Liver (tissue), 9 donors: Measurements from ENCODE around the gene BMPER. TPM values are rescaled to one million over a fixed set of nuclear protein-coding genes. Genes with fewer than 3 reads are reported as not detected.

ENCODE experiments used
- DNase-seq: peaks from one replicate; pipeline ENCODE4 v3.0.0-alpha.2; 2017; ENCODE audit warnings: low spot score
- H3K27ac ChIP-seq, 2 donors: one replicate each; pipeline ENCODE4 v1.7.0; 2013; ENCODE audit warnings: inconsistent platforms in 2 of 2, low read length in 2 of 2, control low read depth in 1 of 2, low read depth in 1 of 2, mild to moderate bottlenecking in 1 of 2
- H3K27me3 ChIP-seq, 4 donors: one replicate each; pipeline versions ENCODE4 v1.6.1 to v1.7.0; 2013; ENCODE audit warnings: low read length in 3 of 4, inconsistent platforms in 1 of 4, mild to moderate bottlenecking in 1 of 4, moderate library complexity in 1 of 4; ENCODE audit not compliant: control insufficient read depth in 4 of 4, insufficient read depth in 4 of 4
- H3K36me3 ChIP-seq, 4 donors: one replicate each; pipeline versions ENCODE4 v1.6.1 to v1.7.0; 2013; ENCODE audit warnings: low read length in 3 of 4, mild to moderate bottlenecking in 3 of 4, low read depth in 1 of 4, moderate library complexity in 1 of 4; ENCODE audit not compliant: control insufficient read depth in 4 of 4, insufficient read depth in 3 of 4
- H3K4me1 ChIP-seq, 4 donors: one replicate each; pipeline versions ENCODE4 v1.6.1 to v1.7.0; 2013; ENCODE audit warnings: low read length in 3 of 4, mild to moderate bottlenecking in 3 of 4, moderate library complexity in 1 of 4; ENCODE audit not compliant: control insufficient read depth in 4 of 4, insufficient read depth in 4 of 4
- H3K4me3 ChIP-seq, 3 donors: one replicate each; pipeline versions ENCODE4 v1.6.1 to v1.7.0; 2013; ENCODE audit warnings: low read length in 3 of 3, control low read depth in 1 of 3, low read depth in 1 of 3, mild to moderate bottlenecking in 1 of 3
- H3K9ac ChIP-seq, 2 donors: one replicate each; pipeline ENCODE4 v1.7.0; 2013; ENCODE audit warnings: low read length in 2 of 2, mild to moderate bottlenecking in 2 of 2, moderate library complexity in 2 of 2, control low read depth in 1 of 2, low read depth in 1 of 2
- H3K9me3 ChIP-seq, 4 donors: one replicate each; pipeline versions ENCODE4 v1.6.1 to v1.7.0; 2013; ENCODE audit warnings: low read length in 3 of 4; ENCODE audit not compliant: control insufficient read depth in 4 of 4
- EGR1 ChIP-seq, 2 donors: IDR thresholded peaks; 2 replicates each; pipeline ENCODE4 v1.6.1; 2016 to 2018; ENCODE audit warnings: antibody characterized with exemption in 2 of 2, low read depth in 2 of 2
- FOXA1 ChIP-seq: IDR thresholded peaks from 2 replicates; pipeline ENCODE4 v1.6.1; 2016; ENCODE audit warnings: antibody characterized with exemption
- GABPA ChIP-seq, 2 donors: IDR thresholded peaks in 1 of 2; conservative IDR thresholded peaks in 1 of 2; 2 replicates each; pipeline ENCODE4 v1.6.1; 2016; ENCODE audit warnings: antibody characterized with exemption in 2 of 2, mild to moderate bottlenecking in 1 of 2, moderate library complexity in 1 of 2
- HNF4A ChIP-seq, 2 donors: conservative IDR thresholded peaks; 2 replicates each; pipeline ENCODE4 v1.6.1; 2016; ENCODE audit warnings: antibody characterized with exemption in 2 of 2, mild to moderate bottlenecking in 2 of 2
- HNF4G ChIP-seq: IDR thresholded peaks from 2 replicates; pipeline ENCODE4 v1.6.1; 2016; ENCODE audit warnings: antibody characterized with exemption
- NR2F2 ChIP-seq: IDR thresholded peaks from 2 replicates; pipeline ENCODE4 v1.6.1; 2016; ENCODE audit warnings: antibody characterized with exemption
- RAD21 ChIP-seq, 2 donors: IDR thresholded peaks; 2 replicates each; pipeline ENCODE4 v1.6.1; 2016; ENCODE audit warnings: antibody characterized with exemption in 2 of 2, mild to moderate bottlenecking in 2 of 2
- SP1 ChIP-seq: IDR thresholded peaks from 2 replicates; pipeline ENCODE4 v1.6.1; 2018; ENCODE audit warnings: antibody characterized with exemption, mild to moderate bottlenecking
- YY1 ChIP-seq: IDR thresholded peaks from 2 replicates; pipeline ENCODE4 v1.6.1; 2016; ENCODE audit warnings: antibody characterized with exemption, mild to moderate bottlenecking
- WGBS: extraction: QIAGEN DNeasy Blood & Tissue Kit; methylation state at CpG from one replicate; pipeline ENCODE4 v1.1.7; 2013; 5-methylcytosine and 5-hydroxymethylcytosine counted together
- polyA plus RNA-seq, 2 donors: library from polyadenylated mRNA; stranded (reverse) in 1 of 2; unstranded in 1 of 2; fragments of 200-250 nt in 1 of 2; fragments of >200 nt in 1 of 2; fragmentation: Nextera tagmentation in 1 of 2; extraction: Ambion mirVana in 1 of 2; gene quantifications; one replicate each; pipeline versions ENCODE4 v1.2.1 to v1.2.3, GENCODE V29; 2013 to 2015
- total RNA-seq, 2 donors: library from RNA; depleted of rRNA; stranded (reverse); fragments of >200 nt; gene quantifications; one replicate each; pipeline ENCODE4 v1.2.3, GENCODE V29; 2014
- TF ChIP-seq, protein P1 (sequence below): IDR thresholded peaks from 2 replicates; pipeline ENCODE4 v1.6.1; 2016; ENCODE audit warnings: antibody characterized with exemption
- TF ChIP-seq, protein P2 (sequence below): fragments of 150-350 bp; IDR thresholded peaks from 2 replicates; pipeline ENCODE4 v1.5.1; 2017; ENCODE audit warnings: improper control_type of control experiment, low read depth, low read length; ENCODE audit not compliant: missing input control
- TF ChIP-seq, protein P3 (sequence below): IDR thresholded peaks from 2 replicates; pipeline ENCODE4 v1.6.1; 2016; ENCODE audit warnings: antibody characterized with exemption, mild to moderate bottlenecking
- TF ChIP-seq, protein P4 (sequence below): IDR thresholded peaks from 2 replicates; pipeline ENCODE4 v1.6.1; 2016; ENCODE audit warnings: antibody characterized with exemption
- TF ChIP-seq, protein P5 (sequence below): IDR thresholded peaks from 2 replicates; pipeline ENCODE4 v1.6.1; 2016; ENCODE audit warnings: antibody characterized with exemption
- donor health status: healthy.
- donor health status: healthy.
- donor health status: healthy.
- donor health status: healthy.
- donor health status: healthy.

Gene BMPER
- total and polyA plus RNA-seq, 4 donors, result 4.0 to 8.5 (median 6.2) TPM

DNA sequence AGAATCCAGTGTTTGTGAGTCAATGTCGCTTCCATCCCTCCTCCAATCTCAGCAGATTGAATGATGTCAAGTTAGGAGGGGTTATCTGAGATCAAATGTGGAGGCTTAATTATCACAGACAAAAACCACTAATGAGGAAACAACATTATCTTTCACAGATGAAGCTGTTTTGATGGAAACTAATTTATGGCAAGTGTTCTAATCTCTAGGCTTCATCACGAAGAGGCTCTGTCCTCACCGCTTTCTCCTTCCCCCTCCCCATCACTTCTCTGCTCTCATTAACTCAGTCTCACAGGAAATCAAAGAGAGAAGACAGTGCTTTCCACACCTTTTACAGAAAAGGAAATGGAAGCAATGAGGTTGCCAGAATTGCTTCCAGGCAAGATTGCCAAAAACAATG, 283.7 kb downstream of the BMPER start:
- H3K27me3 ChIP-seq, result no peaks in the 10 kb centered on the region
- DNase-seq, result no peak
- 78% methylated on average over 3 of the region's 3 CpGs for WGBS
- no peak overlapping the region for H3K4me3 ChIP-seq
- no peak overlapping the region for H3K27ac ChIP-seq
- H3K9me3 ChIP-seq, result no peaks in the 10 kb centered on the region
- no peaks in the 10 kb centered on the region for H3K4me1 ChIP-seq
- H3K9ac ChIP-seq, result no peak overlapping the region
- TF ChIP-seq GABPA (IDR thresholded peaks at IDR 0.05 in 1 of 2, conservative IDR thresholded peaks at IDR 0.05 in 1 of 2) (no peak), HNF4G (no peak), NR2F2 (no peak), EGR1 (IDR thresholded peaks at IDR 0.05; ENCODE audit: low read depth in 2 of 2) (no peak), FOXA1 (no peak), RAD21 (IDR thresholded peaks at IDR 0.05) (no peak), HNF4A (conservative IDR thresholded peaks at IDR 0.05) (no peak), SP1 (no peak)
- TF ChIP-seq, protein P1, sequence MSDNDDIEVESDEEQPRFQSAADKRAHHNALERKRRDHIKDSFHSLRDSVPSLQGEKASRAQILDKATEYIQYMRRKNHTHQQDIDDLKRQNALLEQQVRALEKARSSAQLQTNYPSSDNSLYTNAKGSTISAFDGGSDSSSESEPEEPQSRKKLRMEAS, result no peak
- TF ChIP-seq, protein P2, sequence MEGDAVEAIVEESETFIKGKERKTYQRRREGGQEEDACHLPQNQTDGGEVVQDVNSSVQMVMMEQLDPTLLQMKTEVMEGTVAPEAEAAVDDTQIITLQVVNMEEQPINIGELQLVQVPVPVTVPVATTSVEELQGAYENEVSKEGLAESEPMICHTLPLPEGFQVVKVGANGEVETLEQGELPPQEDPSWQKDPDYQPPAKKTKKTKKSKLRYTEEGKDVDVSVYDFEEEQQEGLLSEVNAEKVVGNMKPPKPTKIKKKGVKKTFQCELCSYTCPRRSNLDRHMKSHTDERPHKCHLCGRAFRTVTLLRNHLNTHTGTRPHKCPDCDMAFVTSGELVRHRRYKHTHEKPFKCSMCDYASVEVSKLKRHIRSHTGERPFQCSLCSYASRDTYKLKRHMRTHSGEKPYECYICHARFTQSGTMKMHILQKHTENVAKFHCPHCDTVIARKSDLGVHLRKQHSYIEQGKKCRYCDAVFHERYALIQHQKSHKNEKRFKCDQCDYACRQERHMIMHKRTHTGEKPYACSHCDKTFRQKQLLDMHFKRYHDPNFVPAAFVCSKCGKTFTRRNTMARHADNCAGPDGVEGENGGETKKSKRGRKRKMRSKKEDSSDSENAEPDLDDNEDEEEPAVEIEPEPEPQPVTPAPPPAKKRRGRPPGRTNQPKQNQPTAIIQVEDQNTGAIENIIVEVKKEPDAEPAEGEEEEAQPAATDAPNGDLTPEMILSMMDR, result no peak
- TF ChIP-seq, protein P3, sequence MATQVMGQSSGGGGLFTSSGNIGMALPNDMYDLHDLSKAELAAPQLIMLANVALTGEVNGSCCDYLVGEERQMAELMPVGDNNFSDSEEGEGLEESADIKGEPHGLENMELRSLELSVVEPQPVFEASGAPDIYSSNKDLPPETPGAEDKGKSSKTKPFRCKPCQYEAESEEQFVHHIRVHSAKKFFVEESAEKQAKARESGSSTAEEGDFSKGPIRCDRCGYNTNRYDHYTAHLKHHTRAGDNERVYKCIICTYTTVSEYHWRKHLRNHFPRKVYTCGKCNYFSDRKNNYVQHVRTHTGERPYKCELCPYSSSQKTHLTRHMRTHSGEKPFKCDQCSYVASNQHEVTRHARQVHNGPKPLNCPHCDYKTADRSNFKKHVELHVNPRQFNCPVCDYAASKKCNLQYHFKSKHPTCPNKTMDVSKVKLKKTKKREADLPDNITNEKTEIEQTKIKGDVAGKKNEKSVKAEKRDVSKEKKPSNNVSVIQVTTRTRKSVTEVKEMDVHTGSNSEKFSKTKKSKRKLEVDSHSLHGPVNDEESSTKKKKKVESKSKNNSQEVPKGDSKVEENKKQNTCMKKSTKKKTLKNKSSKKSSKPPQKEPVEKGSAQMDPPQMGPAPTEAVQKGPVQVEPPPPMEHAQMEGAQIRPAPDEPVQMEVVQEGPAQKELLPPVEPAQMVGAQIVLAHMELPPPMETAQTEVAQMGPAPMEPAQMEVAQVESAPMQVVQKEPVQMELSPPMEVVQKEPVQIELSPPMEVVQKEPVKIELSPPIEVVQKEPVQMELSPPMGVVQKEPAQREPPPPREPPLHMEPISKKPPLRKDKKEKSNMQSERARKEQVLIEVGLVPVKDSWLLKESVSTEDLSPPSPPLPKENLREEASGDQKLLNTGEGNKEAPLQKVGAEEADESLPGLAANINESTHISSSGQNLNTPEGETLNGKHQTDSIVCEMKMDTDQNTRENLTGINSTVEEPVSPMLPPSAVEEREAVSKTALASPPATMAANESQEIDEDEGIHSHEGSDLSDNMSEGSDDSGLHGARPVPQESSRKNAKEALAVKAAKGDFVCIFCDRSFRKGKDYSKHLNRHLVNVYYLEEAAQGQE, result no peak
- H3K36me3 ChIP-seq, result no peaks in the 10 kb centered on the region

DNA sequence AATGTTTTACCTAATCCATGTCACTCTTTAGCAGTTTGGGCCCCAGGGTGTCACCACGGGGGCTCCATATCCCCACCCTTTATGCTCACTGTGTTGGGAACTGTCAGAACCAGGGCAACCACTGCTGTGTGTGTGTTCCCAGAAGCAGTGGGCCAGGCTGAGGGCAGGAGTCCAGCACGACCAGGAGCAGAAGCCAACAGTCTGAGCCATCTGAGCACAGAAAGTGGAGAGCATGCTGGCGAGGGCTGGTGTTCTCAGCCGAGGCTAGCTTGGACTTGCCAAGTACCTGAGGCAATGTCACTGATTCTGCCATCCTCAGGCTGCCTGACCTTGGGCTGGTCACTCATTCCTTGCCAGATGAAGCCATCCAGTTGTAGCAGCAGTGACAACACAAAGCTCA, 285.0 kb downstream of the BMPER start:
- 79% methylated on average over 4 of the region's 4 CpGs for WGBS
- H3K9ac ChIP-seq, result no peak overlapping the region
- no peaks in the 10 kb centered on the region for H3K4me1 ChIP-seq
- H3K36me3 ChIP-seq, result no peaks in the 10 kb centered on the region
- H3K27ac ChIP-seq, result no peak overlapping the region
- TF ChIP-seq YY1, result no peak
- TF ChIP-seq, protein P4, sequence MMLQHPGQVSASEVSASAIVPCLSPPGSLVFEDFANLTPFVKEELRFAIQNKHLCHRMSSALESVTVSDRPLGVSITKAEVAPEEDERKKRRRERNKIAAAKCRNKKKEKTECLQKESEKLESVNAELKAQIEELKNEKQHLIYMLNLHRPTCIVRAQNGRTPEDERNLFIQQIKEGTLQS, result no peak
- TF ChIP-seq EGR1 (IDR thresholded peaks at IDR 0.05; ENCODE audit: low read depth in 2 of 2), result no peak
- TF ChIP-seq, protein P5, sequence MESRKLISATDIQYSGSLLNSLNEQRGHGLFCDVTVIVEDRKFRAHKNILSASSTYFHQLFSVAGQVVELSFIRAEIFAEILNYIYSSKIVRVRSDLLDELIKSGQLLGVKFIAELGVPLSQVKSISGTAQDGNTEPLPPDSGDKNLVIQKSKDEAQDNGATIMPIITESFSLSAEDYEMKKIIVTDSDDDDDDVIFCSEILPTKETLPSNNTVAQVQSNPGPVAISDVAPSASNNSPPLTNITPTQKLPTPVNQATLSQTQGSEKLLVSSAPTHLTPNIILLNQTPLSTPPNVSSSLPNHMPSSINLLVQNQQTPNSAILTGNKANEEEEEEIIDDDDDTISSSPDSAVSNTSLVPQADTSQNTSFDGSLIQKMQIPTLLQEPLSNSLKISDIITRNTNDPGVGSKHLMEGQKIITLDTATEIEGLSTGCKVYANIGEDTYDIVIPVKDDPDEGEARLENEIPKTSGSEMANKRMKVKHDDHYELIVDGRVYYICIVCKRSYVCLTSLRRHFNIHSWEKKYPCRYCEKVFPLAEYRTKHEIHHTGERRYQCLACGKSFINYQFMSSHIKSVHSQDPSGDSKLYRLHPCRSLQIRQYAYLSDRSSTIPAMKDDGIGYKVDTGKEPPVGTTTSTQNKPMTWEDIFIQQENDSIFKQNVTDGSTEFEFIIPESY, result no peak
- no peak for TF ChIP-seq RAD21 (IDR thresholded peaks at IDR 0.05)
- H3K4me3 ChIP-seq, result no peak overlapping the region
- no peak for DNase-seq
- no peaks in the 10 kb centered on the region for H3K27me3 ChIP-seq
- no peaks in the 10 kb centered on the region for H3K9me3 ChIP-seq
